Liver (tissue), 3 donors: ENCODE results near the gene CCNYL1.

Experiments
- CTCF ChIP-seq: fragments of 150-350 bp; IDR thresholded peaks from 2 replicates; pipeline ENCODE4 v1.5.1; 2017; ENCODE audit warnings: improper control_type of control experiment, low read depth, low read length; ENCODE audit not compliant: missing input control
- EGR1 ChIP-seq, 2 donors: IDR thresholded peaks; 2 replicates each; pipeline ENCODE4 v1.6.1; 2016 to 2018; ENCODE audit warnings: antibody characterized with exemption in 2 of 2, low read depth in 2 of 2
- GABPA ChIP-seq, 2 donors: IDR thresholded peaks in 1 of 2; conservative IDR thresholded peaks in 1 of 2; 2 replicates each; pipeline ENCODE4 v1.6.1; 2016; ENCODE audit warnings: antibody characterized with exemption in 2 of 2, mild to moderate bottlenecking in 1 of 2, moderate library complexity in 1 of 2
- MAX ChIP-seq: IDR thresholded peaks from 2 replicates; pipeline ENCODE4 v1.6.1; 2016; ENCODE audit warnings: antibody characterized with exemption
- REST ChIP-seq: IDR thresholded peaks from 2 replicates; pipeline ENCODE4 v1.6.1; 2016; ENCODE audit warnings: antibody characterized with exemption, mild to moderate bottlenecking
- SP1 ChIP-seq: IDR thresholded peaks from 2 replicates; pipeline ENCODE4 v1.6.1; 2018; ENCODE audit warnings: antibody characterized with exemption, mild to moderate bottlenecking
- donor health status: healthy.
- donor health status: healthy.

- no peak for TF ChIP-seq SP1
- TF ChIP-seq MAX = no peak
- no peak for TF ChIP-seq CTCF
- TF ChIP-seq REST = no peak
- TF ChIP-seq GABPA (IDR thresholded peaks at IDR 0.05 in 1 of 2, conservative IDR thresholded peaks at IDR 0.05 in 1 of 2) = no peak
- no peak for TF ChIP-seq EGR1 (IDR thresholded peaks at IDR 0.05; ENCODE audit: low read depth in 2 of 2)
Measured at GRCh38 chr2:207758025-207758424, 46.6 kb downstream of the CCNYL1 start.
